Effector memory CD8-positive, alpha-beta T cell (primary cell): ENCODE measurements around the gene NFKBIA.
A peak's percentile ranks its signal among the peaks of the same experiment; 100 is the strongest.

Experiments used
- ATAC-seq: fragments of 150-1000 bp; cut with Tn5 transposase; replicated peaks from 2 replicates; pipeline ENCODE4 v1.10.0; 2021; ENCODE audit warnings: mild to moderate bottlenecking, moderate library complexity
- DNase-seq, 3 experiments: peaks; one replicate each; pipeline ENCODE4 v3.0.0; 2021
- H3K27ac Mint-ChIP-seq, 2 donors: one replicate each; pipeline ENCODE4 v1.8.0; 2022; ENCODE audit warnings: mild to moderate bottlenecking in 2 of 2, mixed read lengths in 2 of 2, moderate library complexity in 2 of 2
- H3K27me3 Mint-ChIP-seq, 2 donors: one replicate each; pipeline ENCODE4 v1.8.0; 2022; ENCODE audit warnings: mixed read lengths in 2 of 2
- H3K36me3 Mint-ChIP-seq: one replicate; pipeline ENCODE4 v1.8.0; 2022; ENCODE audit warnings: mild to moderate bottlenecking, moderate library complexity, mixed read lengths; ENCODE audit not compliant: insufficient read depth
- H3K4me1 Mint-ChIP-seq, 2 donors: one replicate each; pipeline ENCODE4 v1.8.0; 2022; ENCODE audit warnings: low read depth in 2 of 2, mixed read lengths in 2 of 2
- H3K4me3 Mint-ChIP-seq, 2 donors: one replicate each; pipeline ENCODE4 v1.8.0; 2022; ENCODE audit warnings: mild to moderate bottlenecking in 2 of 2, mixed read lengths in 2 of 2, moderate library complexity in 2 of 2
- H3K9me3 Mint-ChIP-seq, 2 donors: one replicate each; pipeline ENCODE4 v1.8.0; 2022; ENCODE audit warnings: mixed read lengths in 2 of 2

NFKBIA gene

DNA sequence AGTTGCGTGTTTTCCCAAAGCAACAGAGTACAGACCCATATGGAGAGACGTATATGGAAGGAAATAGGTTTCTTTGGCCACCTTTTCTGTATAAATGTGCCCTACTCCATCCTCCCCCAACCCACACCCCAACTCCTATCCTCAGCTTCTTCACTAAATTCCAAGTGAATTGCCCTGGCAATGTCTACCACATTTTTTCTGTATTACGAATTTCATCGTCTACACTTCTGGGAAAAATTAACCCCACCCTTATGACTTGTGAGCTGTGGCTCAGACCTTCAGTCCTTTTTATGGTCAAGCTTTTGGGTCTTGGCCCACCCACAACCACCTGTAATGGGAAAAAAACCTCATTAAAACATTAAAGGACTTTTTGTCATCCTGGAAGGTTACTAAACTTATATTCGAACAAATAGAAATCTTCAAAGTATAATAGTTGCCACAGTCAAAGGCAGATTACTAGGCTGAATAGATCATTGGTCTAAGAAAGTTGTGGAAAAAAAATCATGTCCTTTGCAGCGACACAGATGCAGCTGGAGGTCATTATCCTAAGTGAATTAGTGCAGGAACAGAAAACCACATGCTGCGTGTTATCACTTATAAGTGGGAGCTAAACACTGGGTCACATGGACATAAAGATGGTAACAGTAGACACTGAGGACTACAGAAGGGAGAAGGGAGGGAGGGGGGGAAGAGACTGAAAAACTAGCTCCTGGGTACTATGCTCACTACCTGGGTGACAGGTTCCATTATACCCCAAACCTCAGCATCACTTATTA, 15.7 kb upstream of the NFKBIA start:
- Mint-ChIP-seq H3K27me3 (no peaks in the 10 kb centered on the region), H3K4me1 (peaks cover 31 to 35% of the 10 kb centered on the region in 2 donors), H3K36me3 (peaks cover 11% of the 10 kb centered on the region), H3K27ac (no peak overlapping the region), H3K4me3 (no peak overlapping the region), H3K9me3 (no peaks in the 10 kb centered on the region)
- ATAC-seq (no peak), DNase-seq (no peak)

GRCh38 chr14:35419429-35419841, 14.9 kb upstream of the NFKBIA start:
- peaks cover 38 to 43% of the 10 kb centered on the region in 2 donors for H3K4me1 Mint-ChIP-seq
- DNase-seq (no peak), ATAC-seq (no peak)
- no peak overlapping the region for H3K4me3 Mint-ChIP-seq
- no peaks in the 10 kb centered on the region for H3K27me3 Mint-ChIP-seq
- peak overlapping the region in 1 of 2 donors; percentile 22 for H3K27ac Mint-ChIP-seq
- no peaks in the 10 kb centered on the region for H3K9me3 Mint-ChIP-seq
- H3K36me3 Mint-ChIP-seq, result peaks cover 11% of the 10 kb centered on the region

GRCh38 chr14:35418093-35418492, 13.5 kb upstream of the NFKBIA start:
- Mint-ChIP-seq H3K4me3 (peak overlapping the region; percentile 54 to 66), H3K27me3 (no peaks in the 10 kb centered on the region), H3K4me1 (peaks cover 40 to 48% of the 10 kb centered on the region in 2 donors), H3K36me3 (peaks cover 8% of the 10 kb centered on the region), H3K27ac (peak overlapping the region; percentile 92 to 94), H3K9me3 (no peaks in the 10 kb centered on the region)
- DNase-seq, result no peak
- no peak for ATAC-seq

GRCh38 chr14:35416108-35416750, 11.7 kb upstream of the NFKBIA start:
- DNase-seq, result peak; percentile 50 to 60 (median 57)
- Mint-ChIP-seq H3K9me3 (no peaks in the 10 kb centered on the region), H3K36me3 (peaks cover 8% of the 10 kb centered on the region), H3K4me1 (peaks cover 38 to 49% of the 10 kb centered on the region in 2 donors), H3K4me3 (peak overlapping the region; percentile 54 to 66), H3K27ac (peak overlapping the region; percentile 92 to 94), H3K27me3 (no peaks in the 10 kb centered on the region)
- peak; percentile 62 for ATAC-seq

- no peaks in the 10 kb centered on the region for H3K27me3 Mint-ChIP-seq
- peak overlapping the region; percentile 92 to 94 for H3K27ac Mint-ChIP-seq
- peaks cover 36 to 46% of the 10 kb centered on the region in 2 donors for H3K4me1 Mint-ChIP-seq
- no peaks in the 10 kb centered on the region for H3K9me3 Mint-ChIP-seq
- no peak for ATAC-seq
- peak overlapping the region in 1 of 2 donors; percentile 13 for H3K4me3 Mint-ChIP-seq
- no peak for DNase-seq
- peaks cover 8% of the 10 kb centered on the region for H3K36me3 Mint-ChIP-seq
Measured at GRCh38 chr14:35414365-35414764, 9.8 kb upstream of the NFKBIA start.

- Mint-ChIP-seq H3K27ac (no peak overlapping the region), H3K4me1 (peaks cover 31 to 38% of the 10 kb centered on the region in 2 donors), H3K4me3 (no peak overlapping the region), H3K9me3 (no peaks in the 10 kb centered on the region), H3K36me3 (peaks cover 8% of the 10 kb centered on the region), H3K27me3 (no peaks in the 10 kb centered on the region)
- no peak for ATAC-seq
- no peak for DNase-seq
Measured at GRCh38 chr14:35412272-35413056, 7.9 kb upstream of the NFKBIA start.

DNA sequence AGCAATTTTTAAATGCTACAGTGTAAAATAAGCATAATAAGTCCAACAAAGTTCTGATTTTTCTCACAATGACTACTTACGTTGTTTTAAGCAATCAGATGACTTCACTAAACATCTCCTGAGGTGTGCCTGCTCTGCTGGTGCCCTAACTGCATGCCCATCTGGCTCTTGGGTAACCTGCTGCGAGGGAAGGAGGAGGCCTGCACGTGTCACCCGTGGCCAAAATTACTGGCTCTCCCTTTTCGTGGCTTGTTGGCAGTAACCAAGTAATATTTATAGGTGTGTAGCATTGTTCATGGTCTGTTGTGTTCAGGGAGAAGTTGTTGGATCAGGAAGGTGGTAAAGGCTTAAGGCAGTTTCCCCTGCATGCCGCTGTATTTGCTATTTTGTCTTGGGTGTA, 6.3 kb upstream of the NFKBIA start:
- Mint-ChIP-seq H3K9me3 (no peaks in the 10 kb centered on the region), H3K36me3 (peaks cover 4% of the 10 kb centered on the region), H3K27me3 (no peaks in the 10 kb centered on the region), H3K4me3 (no peak overlapping the region), H3K4me1 (peaks cover 23 to 30% of the 10 kb centered on the region in 2 donors), H3K27ac (no peak overlapping the region)
- DNase-seq (no peak), ATAC-seq (no peak)

GRCh38 chr14:35409595-35409994, 5.0 kb upstream of the NFKBIA start:
- Mint-ChIP-seq H3K27ac (no peak overlapping the region), H3K9me3 (no peaks in the 10 kb centered on the region), H3K4me3 (no peak overlapping the region), H3K4me1 (peaks cover 24 to 31% of the 10 kb centered on the region in 2 donors), H3K27me3 (no peaks in the 10 kb centered on the region), H3K36me3 (peaks cover 15% of the 10 kb centered on the region)
- no peak for ATAC-seq
- DNase-seq, result no peak

- ATAC-seq (no peak), DNase-seq (no peak)
- H3K4me1 Mint-ChIP-seq, result peaks cover 28 to 30% of the 10 kb centered on the region in 2 donors
- no peaks in the 10 kb centered on the region for H3K27me3 Mint-ChIP-seq
- peaks cover 30% of the 10 kb centered on the region for H3K36me3 Mint-ChIP-seq
- H3K9me3 Mint-ChIP-seq, result no peaks in the 10 kb centered on the region
- peak overlapping the region in 1 of 2 donors; percentile 15 for H3K27ac Mint-ChIP-seq
- no peak overlapping the region for H3K4me3 Mint-ChIP-seq
Measured at GRCh38 chr14:35408026-35408425, 3.5 kb upstream of the NFKBIA start.

GRCh38 chr14:35407306-35407630, 2.7 kb upstream of the NFKBIA start:
- DNase-seq (no peak), ATAC-seq (no peak)
- H3K4me1 Mint-ChIP-seq, result peaks cover 34 to 35% of the 10 kb centered on the region in 2 donors
- no peak overlapping the region for H3K27ac Mint-ChIP-seq
- peak overlapping the region in 1 of 2 donors; percentile 94 for H3K4me3 Mint-ChIP-seq
- H3K27me3 Mint-ChIP-seq, result no peaks in the 10 kb centered on the region
- no peaks in the 10 kb centered on the region for H3K9me3 Mint-ChIP-seq
- H3K36me3 Mint-ChIP-seq, result peaks cover 38% of the 10 kb centered on the region

GRCh38 chr14:35406506-35407305, 2.2 kb upstream of the NFKBIA start:
- no peak for ATAC-seq
- Mint-ChIP-seq H3K4me3 (peak overlapping the region; percentile 92 to 94), H3K27me3 (no peaks in the 10 kb centered on the region), H3K9me3 (no peaks in the 10 kb centered on the region), H3K27ac (peak overlapping the region; percentile 99 to 100), H3K36me3 (peaks cover 44% of the 10 kb centered on the region), H3K4me1 (peaks cover 38 to 41% of the 10 kb centered on the region in 2 donors)
- DNase-seq, result no peak

GRCh38 chr14:35406090-35406489, 1.5 kb upstream of the NFKBIA start:
- Mint-ChIP-seq H3K9me3 (no peaks in the 10 kb centered on the region), H3K27me3 (no peaks in the 10 kb centered on the region), H3K27ac (peak overlapping the region; percentile 99 to 100), H3K4me3 (peak overlapping the region; percentile 92 to 94), H3K36me3 (peaks cover 50% of the 10 kb centered on the region), H3K4me1 (peaks cover 40 to 47% of the 10 kb centered on the region in 2 donors)
- ATAC-seq, result no peak
- no peak for DNase-seq
